Activated T-helper 1 cell treated with anti-CD3 and anti-CD28 coated beads, Interleukin-12 subunit alpha, Interleukin-12 subunit beta, Interleukin-2, Interleukin-4 antibody, amounts not matched to agents 30 ng/mL and 10 ng/mL and 1 ng/mL, durations not matched to agents 14 hours and 24 hours and 36 hours (primary cell): ENCODE data around the gene DNAH8. TPM values are rescaled to one million over a fixed set of nuclear protein-coding genes. Genes with fewer than 3 reads are reported as not detected.
"Not testable (repeated sequence)": the region's sequence is repeated elsewhere in the genome, so short reads cannot be mapped to it uniquely, and the experiment has no call there.

ENCODE experiments used
- DNase-seq: peaks from one replicate; pipeline ENCODE4 v3.0.0; 2021; ENCODE audit warnings: low spot score
- H3K27ac Mint-ChIP-seq: one replicate; pipeline ENCODE4 v1.8.0; 2021; ENCODE audit warnings: mild to moderate bottlenecking, mixed read lengths
- H3K27me3 Mint-ChIP-seq: one replicate; pipeline ENCODE4 v1.8.0; 2022; ENCODE audit warnings: mild to moderate bottlenecking, moderate library complexity, mixed read lengths; ENCODE audit not compliant: insufficient read depth
- H3K36me3 Mint-ChIP-seq: one replicate; pipeline ENCODE4 v1.8.0; 2021; ENCODE audit warnings: low read depth, mixed read lengths
- H3K4me1 Mint-ChIP-seq: one replicate; pipeline ENCODE4 v1.8.0; 2021; ENCODE audit warnings: low read depth, mixed read lengths
- H3K4me3 Mint-ChIP-seq: one replicate; pipeline ENCODE4 v1.8.0; 2021; ENCODE audit warnings: mild to moderate bottlenecking, moderate library complexity, mixed read lengths
- H3K9me3 Mint-ChIP-seq: one replicate; pipeline ENCODE4 v1.8.0; 2021; ENCODE audit warnings: mixed read lengths
- intact Hi-C: fragments of 100-400 bp; cut with micrococcal nuclease; formaldehyde crosslinking; loops from one replicate; pipeline ENCODE4 v1.15.1; 2024
- total RNA-seq: library from RNA; stranded (reverse); gene quantifications from 2 replicates; pipeline ENCODE4 v1.2.3, GENCODE V29; 2022

DNAH8 gene
- total RNA-seq, 1 donor from 2014 or later: 0.03 TPM

- no peaks in the 10 kb centered on the region for H3K9me3 Mint-ChIP-seq
Measured at GRCh38 chr6:38873001-38873400, 157.9 kb downstream of the DNAH8 start.

GRCh38 chr6:38873816-38874215 is 158.7 kb downstream of the DNAH8 start:
- H3K9me3 Mint-ChIP-seq, H3K27ac Mint-ChIP-seq, H3K36me3 Mint-ChIP-seq, DNase-seq, H3K27me3 Mint-ChIP-seq, H3K4me3 Mint-ChIP-seq: not testable (repeated sequence)
- peaks cover 38% of the 10 kb centered on the region for H3K4me1 Mint-ChIP-seq
- intact Hi-C loops: loop anchor here (2.0 to 5.0 kb wide), 4 partner anchors 59 to 293 kb away; no protein-coding TSS in a partner anchor

More at GRCh38 chr6:38873001-38873400, 157.9 kb downstream of the DNAH8 start:
- peaks cover 38% of the 10 kb centered on the region for H3K4me1 Mint-ChIP-seq
- H3K27me3 Mint-ChIP-seq: peaks cover 6% of the 10 kb centered on the region
- H3K36me3 Mint-ChIP-seq: no peaks in the 10 kb centered on the region
- H3K27ac Mint-ChIP-seq: no peak overlapping the region
- H3K4me3 Mint-ChIP-seq: no peak overlapping the region
- intact Hi-C loops: loop anchor here (2.0 to 5.0 kb wide), 4 partner anchors 60 to 294 kb away; no protein-coding TSS in a partner anchor
- DNase-seq: no peak

- Mint-ChIP-seq H3K9me3 (no peaks in the 10 kb centered on the region), H3K4me3 (peak overlapping the region; percentile 66), H3K4me1 (peaks cover 38% of the 10 kb centered on the region), H3K27ac (peak overlapping the region; percentile 77), H3K36me3 (no peaks in the 10 kb centered on the region), H3K27me3 (peaks cover 3% of the 10 kb centered on the region)
- intact Hi-C loops: no loop called here
- DNase-seq: peak; percentile 49
Measured at GRCh38 chr6:38876475-38876874, 161.4 kb downstream of the DNAH8 start.

- H3K27me3 Mint-ChIP-seq: peaks cover 3% of the 10 kb centered on the region
- no peak overlapping the region for H3K27ac Mint-ChIP-seq
- no peaks in the 10 kb centered on the region for H3K36me3 Mint-ChIP-seq
- intact Hi-C loops: no loop called here
- peaks cover 27% of the 10 kb centered on the region for H3K4me1 Mint-ChIP-seq
- no peaks in the 10 kb centered on the region for H3K9me3 Mint-ChIP-seq
- H3K4me3 Mint-ChIP-seq: no peak overlapping the region
- no peak for DNase-seq
Measured at GRCh38 chr6:38877721-38878120, 162.6 kb downstream of the DNAH8 start.

- H3K27ac Mint-ChIP-seq: no peak overlapping the region
- H3K36me3 Mint-ChIP-seq: no peaks in the 10 kb centered on the region
- H3K27me3 Mint-ChIP-seq: peaks cover 9% of the 10 kb centered on the region
- H3K4me1 Mint-ChIP-seq: no peaks in the 10 kb centered on the region
- intact Hi-C loops: no loop called here
- H3K4me3 Mint-ChIP-seq: no peak overlapping the region
- no peak for DNase-seq
- H3K9me3 Mint-ChIP-seq: no peaks in the 10 kb centered on the region
Measured at GRCh38 chr6:38882157-38882556, 167.0 kb downstream of the DNAH8 start.

- no peaks in the 10 kb centered on the region for H3K9me3 Mint-ChIP-seq
- no peak for DNase-seq
- no peaks in the 10 kb centered on the region for H3K4me1 Mint-ChIP-seq
- no peak overlapping the region for H3K4me3 Mint-ChIP-seq
- no peaks in the 10 kb centered on the region for H3K36me3 Mint-ChIP-seq
- peaks cover 6% of the 10 kb centered on the region for H3K27me3 Mint-ChIP-seq
- intact Hi-C loops: no loop called here
- H3K27ac Mint-ChIP-seq: no peak overlapping the region
Measured at GRCh38 chr6:38897507-38897906, 182.4 kb downstream of the DNAH8 start.

- no peaks in the 10 kb centered on the region for H3K4me1 Mint-ChIP-seq
- H3K4me3 Mint-ChIP-seq: no peak overlapping the region
- no peaks in the 10 kb centered on the region for H3K36me3 Mint-ChIP-seq
- no peak overlapping the region for H3K27ac Mint-ChIP-seq
- intact Hi-C loops: no loop called here
- no peaks in the 10 kb centered on the region for H3K9me3 Mint-ChIP-seq
- DNase-seq: no peak
- H3K27me3 Mint-ChIP-seq: peaks cover 7% of the 10 kb centered on the region
Measured at GRCh38 chr6:38901802-38902522, 186.9 kb downstream of the DNAH8 start.

- Mint-ChIP-seq H3K9me3 (no peaks in the 10 kb centered on the region), H3K4me1 (no peaks in the 10 kb centered on the region), H3K4me3 (no peak overlapping the region), H3K36me3 (no peaks in the 10 kb centered on the region), H3K27me3 (peaks cover 5% of the 10 kb centered on the region), H3K27ac (no peak overlapping the region)
- intact Hi-C loops: no loop called here
- DNase-seq: no peak
Measured at GRCh38 chr6:38906582-38906981, 191.5 kb downstream of the DNAH8 start.

- Mint-ChIP-seq H3K36me3 (no peaks in the 10 kb centered on the region), H3K9me3 (no peaks in the 10 kb centered on the region), H3K4me1 (no peaks in the 10 kb centered on the region), H3K27ac (no peak overlapping the region), H3K27me3 (peaks cover 5% of the 10 kb centered on the region), H3K4me3 (no peak overlapping the region)
- intact Hi-C loops: no loop called here
- DNase-seq: no peak
Measured at GRCh38 chr6:38907264-38907663, 192.2 kb downstream of the DNAH8 start.

- Mint-ChIP-seq H3K27ac (no peak overlapping the region), H3K36me3 (no peaks in the 10 kb centered on the region), H3K4me1 (no peaks in the 10 kb centered on the region), H3K4me3 (no peak overlapping the region), H3K9me3 (no peaks in the 10 kb centered on the region), H3K27me3 (peaks cover 3% of the 10 kb centered on the region)
- intact Hi-C loops: no loop called here
- no peak for DNase-seq
Measured at GRCh38 chr6:38909015-38909730, 194.1 kb downstream of the DNAH8 start.

GRCh38 chr6:38910207-38910606 is 195.1 kb downstream of the DNAH8 start:
- Mint-ChIP-seq H3K27me3 (peaks cover 3% of the 10 kb centered on the region), H3K4me1 (no peaks in the 10 kb centered on the region), H3K4me3 (no peak overlapping the region), H3K27ac (no peak overlapping the region), H3K9me3 (no peaks in the 10 kb centered on the region), H3K36me3 (no peaks in the 10 kb centered on the region)
- DNase-seq: no peak
- intact Hi-C loops: no loop called here

GRCh38 chr6:38912378-38912777 is 197.3 kb downstream of the DNAH8 start:
- H3K4me1 Mint-ChIP-seq: no peaks in the 10 kb centered on the region

GRCh38 chr6:38915205-38915925 is 200.3 kb downstream of the DNAH8 start:
- Mint-ChIP-seq H3K4me1 (no peaks in the 10 kb centered on the region), H3K27me3 (no peaks in the 10 kb centered on the region), H3K4me3 (no peak overlapping the region), H3K9me3 (no peaks in the 10 kb centered on the region), H3K36me3 (no peaks in the 10 kb centered on the region), H3K27ac (no peak overlapping the region)
- intact Hi-C loops: no loop called here
- no peak for DNase-seq

More at GRCh38 chr6:38912378-38912777, 197.3 kb downstream of the DNAH8 start:
- no peak overlapping the region for H3K27ac Mint-ChIP-seq
- no peaks in the 10 kb centered on the region for H3K9me3 Mint-ChIP-seq
- no peaks in the 10 kb centered on the region for H3K27me3 Mint-ChIP-seq
- no peaks in the 10 kb centered on the region for H3K36me3 Mint-ChIP-seq
- H3K4me3 Mint-ChIP-seq: no peak overlapping the region
- intact Hi-C loops: no loop called here
- DNase-seq: no peak
